HG03442 (cell line): ENCODE data around the gene HPGDS.
"Not testable (repeated sequence)": the region's sequence is repeated elsewhere in the genome, so short reads cannot be mapped to it uniquely, and the experiment has no call there.

Experiments used
- ATAC-seq: cut with Tn5 transposase; IDR thresholded peaks from one replicate; pipeline ENCODE4 v1.9.1; 2021; ENCODE audit warnings: mild to moderate bottlenecking, moderate library complexity; ENCODE audit not compliant: unreplicated experiment

The HPGDS gene

GRCh38 chr4:94358101-94358500 is 15.5 kb upstream of the HPGDS start:
- ATAC-seq = no peak

GRCh38 chr4:94357624-94358023 is 15.0 kb upstream of the HPGDS start:
- ATAC-seq = no peak

GRCh38 chr4:94356444-94356843 is 13.8 kb upstream of the HPGDS start:
- ATAC-seq = no peak

GRCh38 chr4:94354474-94354896 is 11.8 kb upstream of the HPGDS start:
- no peak for ATAC-seq

DNA sequence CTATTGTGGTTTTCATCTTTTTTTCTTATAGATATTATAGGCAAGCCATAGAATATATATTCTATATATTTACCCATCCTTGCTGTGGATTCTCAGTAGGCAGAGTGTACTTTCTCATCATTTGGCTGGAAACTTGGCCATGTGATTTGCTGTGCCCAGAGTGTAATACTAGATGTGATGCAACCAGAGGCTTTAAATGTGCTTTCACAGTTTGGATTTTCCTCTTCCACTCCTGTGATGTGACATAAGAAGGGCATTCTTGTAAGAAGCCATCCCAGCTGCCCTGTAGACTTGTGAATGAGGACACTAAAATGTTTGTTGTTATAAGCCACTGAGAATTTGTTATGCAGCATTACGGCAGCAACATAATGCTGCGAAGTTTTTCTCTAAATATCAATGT is 10.4 kb upstream of the HPGDS start:
- ATAC-seq = no peak

GRCh38 chr4:94352163-94352562 is 9.5 kb upstream of the HPGDS start:
- no peak for ATAC-seq

DNA sequence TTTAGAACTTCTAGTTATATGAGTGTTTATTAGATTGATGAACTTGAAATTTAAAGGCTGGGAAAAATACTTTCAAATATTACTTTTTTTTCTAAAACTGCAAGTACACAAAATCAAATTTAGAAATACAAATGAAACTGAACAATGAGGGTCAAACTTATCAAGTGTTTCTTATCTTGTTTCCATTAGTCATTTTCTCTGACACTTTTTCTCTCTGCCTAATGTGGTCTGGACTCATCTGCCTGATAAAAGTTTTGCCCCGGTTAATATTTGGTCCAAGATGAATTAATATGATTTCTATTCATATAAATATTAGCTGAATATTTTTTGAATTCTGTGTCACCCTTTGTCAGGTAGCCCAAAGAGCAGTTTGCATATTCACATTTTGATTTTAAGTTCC is 8.7 kb upstream of the HPGDS start:
- no peak for ATAC-seq

DNA sequence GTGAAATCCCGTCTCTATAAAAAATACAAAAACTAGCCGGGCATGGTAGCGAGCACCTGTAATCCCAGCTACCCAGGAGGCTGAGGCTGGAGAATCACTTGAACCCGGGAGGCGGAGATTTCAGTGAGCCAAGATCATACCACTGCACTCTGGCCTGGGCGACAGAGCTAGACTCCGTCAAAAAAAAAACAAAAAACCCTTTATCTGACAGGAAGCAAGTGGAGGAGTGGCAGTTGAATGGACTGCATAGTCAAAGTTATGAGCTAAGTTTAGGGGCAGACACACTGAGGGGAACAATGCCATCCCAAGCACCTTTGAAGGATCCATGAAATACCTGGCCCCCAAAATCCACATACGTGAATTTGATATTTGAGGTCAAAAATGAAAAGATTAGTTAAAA is 7.5 kb upstream of the HPGDS start:
- ATAC-seq = no peak

DNA sequence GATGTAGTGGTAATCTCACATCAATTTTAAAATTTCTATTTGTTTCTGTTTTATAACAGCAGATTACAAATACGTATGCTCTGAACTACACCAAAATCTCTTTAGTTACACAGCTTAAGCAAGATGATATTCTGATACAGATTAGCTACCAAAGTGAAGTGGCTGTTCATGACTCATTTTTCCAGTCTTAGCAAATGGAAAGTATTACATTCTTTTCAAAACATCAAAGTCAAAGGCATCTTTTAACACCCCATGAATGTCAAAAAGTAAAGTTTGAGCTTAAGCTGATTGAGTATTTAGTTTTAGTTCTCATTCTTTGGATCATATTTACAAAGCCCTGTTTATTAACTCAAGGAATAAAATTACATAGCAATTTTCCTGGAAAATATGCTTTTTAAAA is 6.6 kb upstream of the HPGDS start:
- no peak for ATAC-seq

- ATAC-seq = no peak
Measured at GRCh38 chr4:94348666-94349065, 6.0 kb upstream of the HPGDS start.

- ATAC-seq = no peak
Measured at GRCh38 chr4:94346541-94346940, 3.9 kb upstream of the HPGDS start.

- no peak for ATAC-seq
Measured at GRCh38 chr4:94345969-94346368, 3.3 kb upstream of the HPGDS start.

GRCh38 chr4:94345266-94345665 is 2.6 kb upstream of the HPGDS start:
- no peak for ATAC-seq

DNA sequence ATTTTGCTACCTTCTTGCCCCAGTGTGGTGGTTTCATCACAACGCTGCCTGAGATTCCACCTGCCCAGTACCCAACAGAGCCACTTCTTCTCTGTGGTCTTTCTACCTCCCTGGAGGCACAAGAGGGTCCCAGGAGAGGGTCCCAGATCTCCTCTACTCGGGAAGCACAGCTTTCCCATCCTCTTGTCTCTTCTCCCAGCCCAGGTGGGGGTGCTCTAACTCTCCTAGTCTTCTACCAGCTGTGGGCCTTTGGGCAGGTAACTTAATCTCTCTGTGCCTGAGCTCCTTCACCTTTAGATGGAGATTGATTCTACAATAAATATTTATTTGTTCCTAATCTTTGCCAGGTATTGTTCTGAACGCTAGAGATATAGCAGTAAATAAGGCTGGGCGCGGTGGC is 1.8 kb upstream of the HPGDS start:
- no peak for ATAC-seq

GRCh38 chr4:94341481-94342370 is 910 bp downstream of the HPGDS start:
- ATAC-seq = no peak

- no peak for ATAC-seq
Measured at GRCh38 chr4:94339779-94340178, 2.9 kb downstream of the HPGDS start.

DNA sequence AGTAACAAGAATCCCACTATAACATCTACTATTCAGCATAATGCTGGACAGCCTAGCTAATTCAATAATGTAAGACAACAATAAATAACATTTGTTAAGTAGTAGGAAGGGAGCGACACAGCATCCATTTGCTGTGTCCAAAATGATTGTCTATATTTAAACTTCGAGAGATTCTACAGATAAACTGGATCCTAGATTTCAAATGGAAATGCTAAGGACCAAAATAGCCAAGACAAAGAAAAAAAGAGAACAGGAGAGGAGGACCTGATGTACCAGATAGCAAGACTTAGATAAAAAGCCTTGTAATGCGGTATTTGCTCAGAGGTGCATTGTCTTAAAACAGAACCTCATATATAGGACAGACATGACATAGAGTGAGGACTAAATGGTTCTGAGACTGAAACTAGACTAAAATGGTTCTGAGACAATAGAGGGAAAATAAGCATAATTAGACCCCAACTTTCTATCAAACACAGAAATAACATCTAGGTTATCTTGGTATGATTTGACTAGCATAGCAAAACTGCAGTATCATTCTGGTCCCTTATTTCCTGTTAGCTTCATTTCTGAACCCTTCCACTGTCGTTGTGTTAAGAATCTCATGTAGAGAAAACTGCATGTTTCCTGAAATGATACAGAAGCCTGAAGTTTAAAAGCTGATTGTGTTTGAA is 3.8 kb downstream of the HPGDS start:
- peak; percentile 61 for ATAC-seq

- ATAC-seq = not testable (repeated sequence)
Measured at GRCh38 chr4:94336791-94337190, 5.8 kb downstream of the HPGDS start.

DNA sequence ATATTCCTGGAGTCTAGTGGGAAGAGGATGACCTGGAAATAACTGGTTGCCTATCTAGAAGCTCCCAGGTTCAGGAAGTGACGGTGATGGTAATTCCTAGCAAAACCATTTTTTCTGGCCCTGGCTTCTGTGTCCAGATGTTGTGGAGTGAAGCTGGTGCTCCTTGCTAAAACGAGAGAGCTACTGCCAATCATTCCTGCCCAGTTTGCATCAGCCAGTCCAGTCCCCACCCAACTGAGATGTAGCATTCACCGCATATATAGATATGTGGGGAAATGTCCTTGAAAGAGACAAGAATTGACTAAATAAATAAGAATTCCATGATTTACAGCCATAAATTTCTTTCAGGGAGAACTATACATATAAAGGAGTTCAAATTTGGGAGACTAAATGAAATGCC is 6.3 kb downstream of the HPGDS start:
- ATAC-seq = no peak

DNA sequence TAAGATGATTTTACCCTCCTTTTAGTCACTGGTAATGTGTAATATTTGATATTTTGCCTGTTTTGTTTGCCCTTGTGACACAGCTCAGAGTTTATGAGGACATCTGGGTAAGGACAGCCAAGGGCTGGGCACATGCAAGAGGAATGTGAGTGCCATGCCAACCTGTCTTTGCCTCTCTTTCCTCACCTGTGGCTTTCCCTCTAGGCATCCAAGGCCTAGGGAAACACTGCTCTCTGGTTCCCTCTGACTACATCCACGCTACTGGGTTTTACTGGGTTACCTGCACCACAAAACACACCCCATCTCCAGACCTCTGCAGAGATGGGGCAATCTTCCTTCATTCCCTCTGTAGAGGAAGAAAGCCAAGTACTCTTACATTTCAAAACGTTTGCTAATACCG is 7.7 kb downstream of the HPGDS start:
- ATAC-seq = no peak

GRCh38 chr4:94334476-94334875 is 8.2 kb downstream of the HPGDS start:
- ATAC-seq = no peak

DNA sequence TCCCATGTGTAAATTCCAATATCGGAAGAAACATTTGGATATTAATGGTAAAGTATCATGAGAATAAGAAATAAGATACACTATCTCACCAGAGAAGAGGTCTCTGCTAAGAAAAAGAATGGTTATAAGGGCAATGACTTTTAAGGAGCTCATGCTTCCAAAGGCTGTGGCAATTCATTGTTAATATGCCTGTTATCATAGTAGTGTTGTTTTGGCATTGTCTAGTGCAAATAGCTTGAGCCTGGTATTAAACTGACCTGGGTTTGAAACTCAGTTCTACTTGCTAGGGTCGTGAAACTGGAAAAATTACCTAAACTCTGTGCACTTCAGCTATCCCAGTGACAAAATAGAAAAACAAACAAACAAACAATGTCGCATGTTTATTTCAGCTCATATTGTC is 8.8 kb downstream of the HPGDS start:
- no peak for ATAC-seq
